ENCODE results near the gene LYRM4.

Gene LYRM4

GRCh38 chr6:5067305-5067704, 193.4 kb downstream of the LYRM4 start:
- Histone ChIP-seq H2AFZ (ENCODE audit: low read depth, low read length, severe bottlenecking) (no peak overlapping the region), H3K79me2 (ENCODE audit: insufficient read depth, low read length) (no peaks in the 10 kb centered on the region), H3K9ac (ENCODE audit: low read length) (no peak overlapping the region), H3K4me2 (ENCODE audit: low read depth, low read length, poor library complexity, severe bottlenecking) (no peak overlapping the region), H3K27ac (ENCODE audit: low read depth, low read length) (no peak overlapping the region), H3F3A (ENCODE audit: insufficient read depth) (no peaks in the 10 kb centered on the region), H3K9me2 (replicated peaks; ENCODE audit: insufficient read depth, low read length) (no peaks in the 10 kb centered on the region), H3K27me3 (ENCODE audit: low read length) (no peaks in the 10 kb centered on the region), H3K9me3 (ENCODE audit: insufficient read depth, low read length) (no peaks in the 10 kb centered on the region), H3K4me3 (ENCODE audit: insufficient read depth, low read length, poor library complexity, severe bottlenecking) (no peak overlapping the region), H4K20me1 (ENCODE audit: low read depth, low read length) (no peaks in the 10 kb centered on the region), H3K36me3 (ENCODE audit: low read length) (no peaks in the 10 kb centered on the region)
- no peak for TF ChIP-seq EZH2phosphoT487 (conservative IDR thresholded peaks at IDR 0.05; ENCODE audit: low read length)
- TF ChIP-seq, protein P1, sequence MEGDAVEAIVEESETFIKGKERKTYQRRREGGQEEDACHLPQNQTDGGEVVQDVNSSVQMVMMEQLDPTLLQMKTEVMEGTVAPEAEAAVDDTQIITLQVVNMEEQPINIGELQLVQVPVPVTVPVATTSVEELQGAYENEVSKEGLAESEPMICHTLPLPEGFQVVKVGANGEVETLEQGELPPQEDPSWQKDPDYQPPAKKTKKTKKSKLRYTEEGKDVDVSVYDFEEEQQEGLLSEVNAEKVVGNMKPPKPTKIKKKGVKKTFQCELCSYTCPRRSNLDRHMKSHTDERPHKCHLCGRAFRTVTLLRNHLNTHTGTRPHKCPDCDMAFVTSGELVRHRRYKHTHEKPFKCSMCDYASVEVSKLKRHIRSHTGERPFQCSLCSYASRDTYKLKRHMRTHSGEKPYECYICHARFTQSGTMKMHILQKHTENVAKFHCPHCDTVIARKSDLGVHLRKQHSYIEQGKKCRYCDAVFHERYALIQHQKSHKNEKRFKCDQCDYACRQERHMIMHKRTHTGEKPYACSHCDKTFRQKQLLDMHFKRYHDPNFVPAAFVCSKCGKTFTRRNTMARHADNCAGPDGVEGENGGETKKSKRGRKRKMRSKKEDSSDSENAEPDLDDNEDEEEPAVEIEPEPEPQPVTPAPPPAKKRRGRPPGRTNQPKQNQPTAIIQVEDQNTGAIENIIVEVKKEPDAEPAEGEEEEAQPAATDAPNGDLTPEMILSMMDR (IDR thresholded peaks at IDR 0.05; ENCODE audit: insufficient read depth, low read length, poor library complexity, severe bottlenecking): no peak

DNA sequence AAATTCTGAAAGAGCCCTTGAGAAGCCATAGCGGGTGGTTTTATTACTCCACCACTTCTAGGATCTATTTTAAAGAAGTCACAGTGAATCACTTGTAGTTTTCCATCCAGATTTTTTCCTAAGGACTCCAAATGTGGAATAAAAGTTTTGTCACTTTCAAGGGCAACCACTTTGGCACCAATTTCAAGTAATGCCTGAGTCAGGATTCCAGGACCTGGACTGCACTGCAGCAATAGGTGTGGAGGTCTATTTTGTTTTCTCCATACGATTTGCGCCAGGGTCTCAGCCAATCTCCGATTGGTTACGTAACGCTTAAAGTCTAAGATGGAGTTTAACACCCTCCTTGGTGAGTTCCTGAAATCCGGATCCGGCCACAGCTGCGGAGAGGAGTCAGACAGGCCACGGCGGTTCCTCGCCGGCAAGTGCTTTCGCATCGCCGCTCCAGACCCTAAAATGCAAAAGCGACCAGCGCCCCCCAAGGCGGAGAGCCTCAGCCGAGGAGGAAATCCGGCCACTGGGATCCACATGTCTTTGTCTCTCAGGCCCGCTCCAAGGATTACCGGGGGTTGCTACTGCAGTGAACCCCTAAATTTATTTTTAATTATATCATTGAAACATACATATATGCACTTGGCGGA, 194.2 kb downstream of the LYRM4 start:
- H3K9ac ChIP-seq (ENCODE audit: low read length): no peak overlapping the region
- no peak overlapping the region for H3K4me2 ChIP-seq (ENCODE audit: low read depth, low read length, poor library complexity, severe bottlenecking)
- TF ChIP-seq, protein P1 (IDR thresholded peaks at IDR 0.05; ENCODE audit: insufficient read depth, low read length, poor library complexity, severe bottlenecking): no peak
- TF ChIP-seq EZH2phosphoT487 (conservative IDR thresholded peaks at IDR 0.05; ENCODE audit: low read length): no peak
- no peaks in the 10 kb centered on the region for H3K36me3 ChIP-seq (ENCODE audit: low read length)
- H4K20me1 ChIP-seq (ENCODE audit: low read depth, low read length): no peaks in the 10 kb centered on the region
- H2AFZ ChIP-seq (ENCODE audit: low read depth, low read length, severe bottlenecking): no peak overlapping the region
- H3K4me3 ChIP-seq (ENCODE audit: insufficient read depth, low read length, poor library complexity, severe bottlenecking): no peak overlapping the region
- no peaks in the 10 kb centered on the region for H3K9me3 ChIP-seq (ENCODE audit: insufficient read depth, low read length)
- H3K27me3 ChIP-seq (ENCODE audit: low read length): no peaks in the 10 kb centered on the region
- no peaks in the 10 kb centered on the region for H3K9me2 ChIP-seq (replicated peaks; ENCODE audit: insufficient read depth, low read length)
- H3K27ac ChIP-seq (ENCODE audit: low read depth, low read length): no peak overlapping the region
- H3K79me2 ChIP-seq (ENCODE audit: insufficient read depth, low read length): no peaks in the 10 kb centered on the region
- no peaks in the 10 kb centered on the region for H3F3A ChIP-seq (ENCODE audit: insufficient read depth)

- H3K4me3 ChIP-seq (ENCODE audit: insufficient read depth, low read length, poor library complexity, severe bottlenecking): no peak overlapping the region
- no peaks in the 10 kb centered on the region for H3F3A ChIP-seq (ENCODE audit: insufficient read depth)
- no peaks in the 10 kb centered on the region for H3K9me2 ChIP-seq (replicated peaks; ENCODE audit: insufficient read depth, low read length)
- no peak overlapping the region for H3K27ac ChIP-seq (ENCODE audit: low read depth, low read length)
- H3K79me2 ChIP-seq (ENCODE audit: insufficient read depth, low read length): no peaks in the 10 kb centered on the region
- TF ChIP-seq EZH2phosphoT487 (conservative IDR thresholded peaks at IDR 0.05; ENCODE audit: low read length): no peak
- TF ChIP-seq, protein P1 (IDR thresholded peaks at IDR 0.05; ENCODE audit: insufficient read depth, low read length, poor library complexity, severe bottlenecking): no peak
- H4K20me1 ChIP-seq (ENCODE audit: low read depth, low read length): no peaks in the 10 kb centered on the region
- H3K36me3 ChIP-seq (ENCODE audit: low read length): no peaks in the 10 kb centered on the region
- no peaks in the 10 kb centered on the region for H3K27me3 ChIP-seq (ENCODE audit: low read length)
- no peak overlapping the region for H2AFZ ChIP-seq (ENCODE audit: low read depth, low read length, severe bottlenecking)
- no peaks in the 10 kb centered on the region for H3K9me3 ChIP-seq (ENCODE audit: insufficient read depth, low read length)
- no peak overlapping the region for H3K4me2 ChIP-seq (ENCODE audit: low read depth, low read length, poor library complexity, severe bottlenecking)
- H3K9ac ChIP-seq (ENCODE audit: low read length): no peak overlapping the region
These were observed 197.1 kb downstream of the LYRM4 start for GRCh38 chr6:5063617-5064016.

Measured in SU-DHL-6 (cell line).